Measurements from ENCODE around the gene SETDB1.

DNA sequence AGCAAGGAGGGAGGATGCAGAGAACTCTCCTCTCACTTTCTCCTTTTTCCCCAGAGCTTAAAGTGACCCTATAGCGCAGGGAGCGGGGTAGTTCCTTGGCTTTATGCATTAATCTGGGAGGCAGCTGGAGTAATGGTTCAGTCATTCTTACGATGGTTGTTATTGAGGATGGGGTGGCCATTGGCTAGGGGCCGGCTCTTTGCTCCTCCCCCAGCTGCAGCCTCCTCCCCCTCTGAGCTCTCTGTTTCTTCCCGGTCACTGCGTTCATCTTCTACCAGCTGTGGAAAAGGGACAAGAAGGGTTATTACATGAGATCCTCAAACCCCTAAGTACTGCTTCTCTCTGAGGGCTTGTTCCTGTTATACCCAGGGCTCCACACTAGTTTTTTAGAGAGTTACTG is 39.8 kb downstream of the SETDB1 start:
- TF ChIP-seq, protein P1, sequence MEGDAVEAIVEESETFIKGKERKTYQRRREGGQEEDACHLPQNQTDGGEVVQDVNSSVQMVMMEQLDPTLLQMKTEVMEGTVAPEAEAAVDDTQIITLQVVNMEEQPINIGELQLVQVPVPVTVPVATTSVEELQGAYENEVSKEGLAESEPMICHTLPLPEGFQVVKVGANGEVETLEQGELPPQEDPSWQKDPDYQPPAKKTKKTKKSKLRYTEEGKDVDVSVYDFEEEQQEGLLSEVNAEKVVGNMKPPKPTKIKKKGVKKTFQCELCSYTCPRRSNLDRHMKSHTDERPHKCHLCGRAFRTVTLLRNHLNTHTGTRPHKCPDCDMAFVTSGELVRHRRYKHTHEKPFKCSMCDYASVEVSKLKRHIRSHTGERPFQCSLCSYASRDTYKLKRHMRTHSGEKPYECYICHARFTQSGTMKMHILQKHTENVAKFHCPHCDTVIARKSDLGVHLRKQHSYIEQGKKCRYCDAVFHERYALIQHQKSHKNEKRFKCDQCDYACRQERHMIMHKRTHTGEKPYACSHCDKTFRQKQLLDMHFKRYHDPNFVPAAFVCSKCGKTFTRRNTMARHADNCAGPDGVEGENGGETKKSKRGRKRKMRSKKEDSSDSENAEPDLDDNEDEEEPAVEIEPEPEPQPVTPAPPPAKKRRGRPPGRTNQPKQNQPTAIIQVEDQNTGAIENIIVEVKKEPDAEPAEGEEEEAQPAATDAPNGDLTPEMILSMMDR (conservative IDR thresholded peaks at IDR 0.05), result no peak
- TF ChIP-seq EZH2 (IDR thresholded peaks at IDR 0.05; ENCODE audit: low read depth), result no peak
